Upper lobe of left lung (tissue), 4 donors: ENCODE measurements around the gene LINGO1.

Experiments used
- CTCF ChIP-seq, 6 experiments: fragments of 450-650 bp in 4 of 6; fragments of 200-600 bp in 2 of 6; sonication (generic) in 2 of 6; IDR thresholded peaks; one replicate each; pipeline ENCODE4 v1.5.1; 2016 to 2019; ENCODE audit warnings: antibody characterized with exemption in 6 of 6
- EP300 ChIP-seq, 4 donors: sonication (generic); formaldehyde crosslinking; IDR thresholded peaks; one replicate each; pipeline ENCODE4 v1.5.1; 2017; ENCODE audit warnings: antibody characterized with exemption in 4 of 4, control low read depth in 2 of 4
- POLR2A ChIP-seq, 4 donors: fragments of 450-650 bp; IDR thresholded peaks; one replicate each; pipeline ENCODE4 v1.5.1; 2016 to 2017; ENCODE audit warnings: antibody characterized with exemption in 4 of 4, mild to moderate bottlenecking in 2 of 4

- TF ChIP-seq CTCF (IDR thresholded peaks at IDR 0.05) (no peak), POLR2A (IDR thresholded peaks at IDR 0.05) (no peak), EP300 (IDR thresholded peaks at IDR 0.05) (no peak)
Observed at GRCh38 chr15:77577366-77577950, 55.3 kb downstream of the LINGO1 start.
